SKM-1 (cell line): ENCODE measurements around the gene NPM3.

Source experiments
- DNase-seq: peaks from one replicate; lab custom pipeline; 2025; ENCODE audit not compliant: unreplicated experiment; lab: John Stamatoyannopoulos, UW

Gene NPM3

DNA sequence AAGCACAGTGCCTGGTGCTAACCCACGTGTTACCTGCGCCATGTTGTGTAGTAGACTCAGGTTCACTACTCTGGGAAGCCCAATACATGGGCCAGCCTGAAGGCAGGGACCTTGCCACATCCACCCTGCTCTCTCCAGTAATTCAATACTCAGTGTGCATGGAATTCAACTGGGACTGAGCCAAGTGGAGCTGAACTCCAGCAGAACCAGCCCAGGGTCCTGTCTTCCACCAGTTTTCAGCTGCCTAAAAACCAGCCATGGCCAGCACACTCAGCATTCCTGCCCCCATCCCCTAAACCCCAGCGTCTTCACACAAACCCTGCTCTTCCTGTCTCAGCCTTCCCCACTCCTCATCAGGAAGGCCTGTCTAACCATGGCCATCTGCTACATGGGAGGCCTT lies 22.7 kb downstream of the NPM3 start:
- DNase-seq = no peak

DNA sequence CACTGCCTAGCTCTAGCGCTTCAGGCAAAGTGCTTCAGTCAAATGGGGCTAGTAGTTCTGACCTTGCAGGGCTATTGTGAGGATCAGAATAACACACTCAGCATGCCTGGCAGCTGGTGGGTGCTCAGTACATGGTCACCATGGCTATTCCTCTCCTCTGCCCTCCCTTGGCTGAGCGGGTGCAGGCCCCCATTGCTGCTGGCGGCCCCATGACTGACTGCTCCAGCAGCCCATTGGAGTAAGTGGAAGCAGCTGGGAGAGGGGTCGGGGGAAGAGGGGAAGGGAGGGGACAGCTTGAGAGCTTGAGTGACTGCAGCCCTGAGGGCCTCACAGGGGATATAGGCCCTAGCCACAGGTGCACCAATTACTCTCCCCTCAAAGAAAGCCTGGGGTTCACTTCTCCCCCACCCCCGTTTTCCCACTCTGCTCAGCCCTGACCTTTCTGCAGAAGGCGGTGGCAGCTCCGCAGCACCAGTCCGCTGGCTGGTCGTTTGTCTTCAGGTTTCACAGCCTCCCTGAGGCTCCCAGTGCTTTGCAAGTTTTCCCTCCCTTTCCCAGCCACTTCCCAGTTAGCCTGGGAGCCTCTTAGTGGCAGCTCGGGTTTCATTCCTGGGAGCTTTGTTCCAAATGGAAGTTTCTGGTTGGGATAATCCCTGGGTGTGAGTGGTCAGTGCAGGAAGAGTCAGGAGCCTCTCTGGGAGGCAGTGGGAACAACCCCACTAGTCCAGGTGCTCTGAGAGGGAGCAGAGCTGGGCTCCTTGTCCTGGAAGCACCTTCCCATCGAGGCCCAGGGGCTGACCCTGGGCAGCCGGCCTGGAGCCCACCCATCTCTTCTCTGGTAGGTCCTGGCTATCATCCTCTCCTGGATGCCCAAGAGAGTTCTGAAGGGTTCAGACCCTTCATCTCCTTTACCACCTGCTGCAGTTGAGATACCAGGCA lies 23.7 kb downstream of the NPM3 start:
- no peak for DNase-seq

DNA sequence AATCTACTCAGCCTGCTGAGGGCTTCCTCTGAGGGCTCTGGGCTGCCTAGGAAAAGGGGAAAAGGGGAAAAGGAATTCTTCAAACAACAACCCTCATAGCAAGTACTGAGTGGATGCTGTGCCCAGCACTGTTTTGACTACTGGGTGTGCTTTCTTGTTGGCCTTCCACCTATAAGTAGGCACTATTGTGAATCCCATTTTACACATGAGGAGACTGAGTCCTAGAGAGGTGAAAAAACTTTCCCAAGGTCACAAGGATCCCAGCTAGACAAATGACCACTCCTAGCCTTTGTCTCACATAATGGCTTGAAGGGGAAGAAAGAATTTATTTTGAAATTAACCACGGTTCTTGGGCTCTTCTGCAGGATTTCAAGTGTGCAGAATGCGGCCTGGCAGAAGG lies 24.4 kb downstream of the NPM3 start:
- no peak for DNase-seq

DNA sequence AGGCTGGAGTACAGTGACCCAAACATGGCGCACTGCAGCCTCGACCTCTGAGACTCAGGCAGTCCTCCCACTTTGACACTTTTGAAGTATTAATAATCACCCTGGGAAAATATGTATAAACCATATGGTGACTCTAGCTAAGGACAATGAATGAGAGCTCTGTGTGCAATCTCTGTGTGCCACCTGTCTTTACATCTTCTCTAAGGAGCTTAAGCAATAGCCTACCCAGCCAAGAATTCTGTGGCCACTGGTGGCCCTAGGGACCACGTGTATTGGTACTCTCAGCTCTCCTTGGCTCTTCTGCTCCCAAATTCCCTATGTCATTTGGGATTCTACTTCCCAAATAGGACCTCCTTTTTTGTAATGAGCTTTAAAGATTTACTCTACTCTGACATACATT lies 31.0 kb downstream of the NPM3 start:
- no peak for DNase-seq

DNA sequence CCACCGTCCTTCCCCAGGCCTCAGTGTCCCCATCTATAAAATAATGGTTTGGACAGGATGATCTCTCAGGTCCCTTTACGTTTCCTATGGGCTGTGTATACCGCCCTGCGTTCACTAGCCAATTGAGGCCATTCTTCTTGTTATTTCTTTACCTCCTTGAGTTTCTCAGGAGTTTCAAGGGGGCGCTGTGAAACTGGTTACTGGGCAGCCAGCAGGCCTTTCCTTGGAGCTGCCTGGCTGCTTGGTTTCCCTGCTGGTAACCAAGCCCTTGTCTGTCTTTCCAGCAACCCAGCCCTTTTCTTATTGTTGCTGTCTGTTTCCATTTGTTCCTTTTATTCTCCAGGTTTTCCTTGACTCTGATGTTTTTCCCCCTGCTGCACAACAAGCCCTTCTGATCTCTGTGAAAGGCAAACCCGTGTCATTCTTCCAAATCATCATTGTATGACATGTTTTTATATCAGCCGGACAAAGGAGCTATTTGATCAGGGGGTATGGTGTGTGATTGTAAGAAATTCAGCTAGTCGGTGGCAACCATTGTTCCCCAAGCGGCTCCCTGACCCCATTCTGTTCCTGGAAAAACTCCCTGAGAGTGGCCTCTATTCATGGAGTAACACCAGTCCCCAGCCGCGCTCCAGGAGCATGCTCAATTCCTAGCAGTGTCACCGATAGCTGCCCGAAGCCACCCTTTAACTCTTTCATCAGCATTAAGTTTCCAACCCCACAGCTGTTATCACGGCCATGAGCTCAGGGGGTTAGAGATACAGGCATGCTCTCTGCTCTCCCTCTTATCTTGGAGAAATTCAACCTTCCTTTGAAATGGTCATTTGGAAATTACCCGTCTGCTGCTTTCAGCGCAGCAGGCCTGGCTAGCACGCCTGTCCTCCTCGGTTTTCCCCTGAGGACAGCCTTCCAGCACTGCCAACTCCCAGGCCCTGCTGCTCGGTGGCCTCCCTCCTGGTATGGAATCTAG lies 33.9 kb downstream of the NPM3 start:
- no peak for DNase-seq

- DNase-seq = no peak
These were observed 34.8 kb downstream of the NPM3 start for GRCh38 chr10:101748496-101748895.

DNA sequence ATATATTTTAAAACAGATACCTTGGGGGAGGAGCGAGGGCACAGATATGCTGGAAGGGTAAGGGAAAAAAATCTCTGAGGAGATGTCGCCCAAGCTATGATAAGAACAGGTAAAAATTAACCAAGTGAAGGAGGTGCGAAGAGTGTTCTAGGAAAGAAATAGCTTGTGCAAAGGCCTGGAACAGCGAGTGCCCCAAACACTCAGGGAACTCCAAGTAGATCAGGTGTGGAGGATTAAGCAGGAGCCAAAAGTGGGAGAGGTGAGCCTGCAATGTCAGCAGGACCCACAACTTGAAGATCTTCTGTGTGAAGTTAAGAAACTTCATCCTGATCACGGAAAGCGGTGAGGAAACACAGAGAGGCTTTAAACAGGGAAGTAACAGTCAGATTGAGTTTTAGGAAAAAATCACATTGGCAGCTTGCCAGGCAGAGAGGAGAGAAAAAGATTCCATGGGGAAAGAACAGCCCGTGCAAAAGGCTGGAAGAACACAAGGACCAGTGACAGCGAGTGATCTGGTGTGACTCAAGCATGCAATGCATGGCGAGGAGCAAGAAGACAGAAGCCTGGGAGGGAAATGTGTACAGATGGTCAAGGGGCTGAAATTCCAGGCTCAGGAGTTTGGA lies 38.1 kb downstream of the NPM3 start:
- no peak for DNase-seq

DNA sequence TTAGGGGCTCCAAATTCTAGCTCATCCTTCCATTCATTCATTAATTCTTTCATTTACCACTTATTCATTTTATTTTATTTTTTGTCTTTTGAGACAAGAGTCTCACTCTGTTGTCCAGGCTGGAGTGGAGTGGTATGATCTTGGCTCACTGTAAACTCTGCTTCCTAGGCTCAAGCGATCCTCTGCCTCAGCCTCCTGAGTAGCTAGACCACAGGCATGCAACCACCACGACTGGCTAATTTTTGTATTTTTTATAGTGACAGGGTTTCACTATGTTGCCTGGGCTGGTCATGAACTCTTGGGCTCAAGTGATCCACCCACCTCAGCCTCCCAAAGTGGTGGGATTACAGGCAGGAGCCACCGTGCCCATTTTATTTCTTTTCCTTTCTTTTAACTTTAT lies 39.0 kb downstream of the NPM3 start:
- no peak for DNase-seq

DNA sequence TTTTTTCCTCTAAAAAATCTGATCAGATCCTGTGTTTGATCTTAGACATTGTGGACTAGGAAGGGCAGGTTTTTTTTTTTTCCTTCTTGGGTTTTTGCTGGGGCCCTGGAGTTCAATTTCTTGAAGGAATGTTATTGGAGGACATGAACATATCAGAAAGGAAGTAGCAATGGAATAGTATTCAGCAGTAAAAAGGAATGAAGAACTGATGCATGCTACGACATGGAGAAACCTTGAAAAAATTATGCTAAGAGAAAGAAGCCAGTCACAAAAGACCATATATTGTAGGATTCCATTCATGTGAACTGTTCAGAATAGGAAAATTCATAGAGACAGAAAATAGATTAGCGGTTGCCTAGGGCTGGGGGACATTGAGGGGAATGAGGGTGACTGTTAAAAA lies 41.3 kb downstream of the NPM3 start:
- DNase-seq = no peak

DNA sequence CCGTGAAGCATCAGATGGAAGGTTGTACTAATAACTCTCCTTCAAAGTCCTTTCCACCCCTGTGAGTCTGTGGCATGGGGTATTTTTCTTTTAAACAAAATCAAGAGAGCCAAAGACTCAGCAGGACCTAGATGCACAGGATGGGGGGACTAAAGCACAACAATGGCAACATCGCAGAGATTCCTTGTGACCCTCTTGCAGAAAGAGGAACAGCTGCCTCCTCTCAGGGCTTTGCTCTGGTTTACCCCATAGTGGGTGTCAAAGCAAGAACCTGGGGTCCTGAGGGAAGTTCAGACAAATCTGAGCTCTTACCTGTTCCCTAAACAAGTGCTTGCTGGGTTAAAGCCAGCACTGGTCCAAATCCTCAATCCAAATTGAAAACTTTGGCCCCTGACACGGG lies 46.6 kb downstream of the NPM3 start:
- no peak for DNase-seq

GRCh38 chr10:101732096-101732495 lies 51.1 kb downstream of the NPM3 start:
- no peak for DNase-seq
